Measurements from ENCODE around the gene MTG2. TPM values are rescaled to one million over a fixed set of nuclear protein-coding genes. Genes with fewer than 3 reads are reported as not detected.

The MTG2 gene
- total and polyA plus RNA-seq, 2 of the 13 experiments (the other 11 are each of a cell fraction or from before 2014, with no cell fraction given), result 20.4 to 37.8 TPM

DNA sequence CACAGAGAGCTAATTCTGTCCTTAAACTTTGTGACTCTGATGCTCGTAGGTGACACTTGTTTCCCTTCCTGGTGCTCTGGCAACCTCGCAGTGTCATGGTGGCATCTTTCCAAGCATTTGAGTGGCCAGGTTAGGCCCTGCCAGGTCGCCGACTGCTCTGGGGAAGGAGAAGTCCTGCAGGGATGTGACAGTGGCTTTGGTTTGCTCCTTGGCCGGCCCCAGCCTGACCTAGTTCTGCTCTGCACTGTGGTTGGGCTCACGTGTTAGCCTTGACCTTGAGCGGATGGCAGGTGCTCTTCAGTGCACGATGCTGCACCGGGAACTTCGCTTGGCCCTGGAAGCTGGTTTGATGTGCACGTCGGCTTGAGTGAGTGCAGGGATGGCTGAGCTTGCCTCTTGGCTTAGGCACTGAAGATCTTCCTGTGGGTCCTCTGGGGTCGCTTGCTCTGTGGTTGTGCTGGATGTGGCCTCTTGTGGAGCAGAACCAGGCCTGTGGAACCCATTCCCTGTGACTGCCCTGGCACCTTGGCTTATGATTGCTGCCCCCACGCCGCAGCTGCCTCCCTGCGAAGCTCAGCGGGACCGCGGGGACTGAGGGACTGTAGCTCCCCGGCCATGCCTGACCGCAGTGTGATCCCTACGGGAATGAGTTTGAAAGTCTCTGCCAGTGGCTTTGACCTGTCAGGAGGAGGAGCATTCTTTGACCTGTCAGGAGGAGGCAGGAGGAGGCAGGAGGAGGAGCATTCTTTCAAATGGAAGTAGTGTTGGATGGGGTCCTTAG, 64.2 kb downstream of the MTG2 start (continued):
- TF ChIP-seq, protein P1, sequence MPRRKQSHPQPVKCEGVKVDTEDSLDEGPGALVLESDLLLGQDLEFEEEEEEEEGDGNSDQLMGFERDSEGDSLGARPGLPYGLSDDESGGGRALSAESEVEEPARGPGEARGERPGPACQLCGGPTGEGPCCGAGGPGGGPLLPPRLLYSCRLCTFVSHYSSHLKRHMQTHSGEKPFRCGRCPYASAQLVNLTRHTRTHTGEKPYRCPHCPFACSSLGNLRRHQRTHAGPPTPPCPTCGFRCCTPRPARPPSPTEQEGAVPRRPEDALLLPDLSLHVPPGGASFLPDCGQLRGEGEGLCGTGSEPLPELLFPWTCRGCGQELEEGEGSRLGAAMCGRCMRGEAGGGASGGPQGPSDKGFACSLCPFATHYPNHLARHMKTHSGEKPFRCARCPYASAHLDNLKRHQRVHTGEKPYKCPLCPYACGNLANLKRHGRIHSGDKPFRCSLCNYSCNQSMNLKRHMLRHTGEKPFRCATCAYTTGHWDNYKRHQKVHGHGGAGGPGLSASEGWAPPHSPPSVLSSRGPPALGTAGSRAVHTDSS (CRISPR knock-in tag; conservative IDR thresholded peaks at IDR 0.05), result no peak
- TF ChIP-seq, protein P2, sequence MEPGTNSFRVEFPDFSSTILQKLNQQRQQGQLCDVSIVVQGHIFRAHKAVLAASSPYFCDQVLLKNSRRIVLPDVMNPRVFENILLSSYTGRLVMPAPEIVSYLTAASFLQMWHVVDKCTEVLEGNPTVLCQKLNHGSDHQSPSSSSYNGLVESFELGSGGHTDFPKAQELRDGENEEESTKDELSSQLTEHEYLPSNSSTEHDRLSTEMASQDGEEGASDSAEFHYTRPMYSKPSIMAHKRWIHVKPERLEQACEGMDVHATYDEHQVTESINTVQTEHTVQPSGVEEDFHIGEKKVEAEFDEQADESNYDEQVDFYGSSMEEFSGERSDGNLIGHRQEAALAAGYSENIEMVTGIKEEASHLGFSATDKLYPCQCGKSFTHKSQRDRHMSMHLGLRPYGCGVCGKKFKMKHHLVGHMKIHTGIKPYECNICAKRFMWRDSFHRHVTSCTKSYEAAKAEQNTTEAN (CRISPR knock-in tag; conservative IDR thresholded peaks at IDR 0.05), result no peak
- TF ChIP-seq, protein P3, sequence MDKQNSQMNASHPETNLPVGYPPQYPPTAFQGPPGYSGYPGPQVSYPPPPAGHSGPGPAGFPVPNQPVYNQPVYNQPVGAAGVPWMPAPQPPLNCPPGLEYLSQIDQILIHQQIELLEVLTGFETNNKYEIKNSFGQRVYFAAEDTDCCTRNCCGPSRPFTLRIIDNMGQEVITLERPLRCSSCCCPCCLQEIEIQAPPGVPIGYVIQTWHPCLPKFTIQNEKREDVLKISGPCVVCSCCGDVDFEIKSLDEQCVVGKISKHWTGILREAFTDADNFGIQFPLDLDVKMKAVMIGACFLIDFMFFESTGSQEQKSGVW (CRISPR knock-in tag; IDR thresholded peaks at IDR 0.05; ENCODE audit: borderline replicate concordance), result no peak
- TF ChIP-seq PHF5A (CRISPR knock-in tag; IDR thresholded peaks at IDR 0.05; ENCODE audit: low read depth, unreplicated experiment), result no peak
- no peak for TF ChIP-seq FIP1L1 (IDR thresholded peaks at IDR 0.05; ENCODE audit: borderline replicate concordance, insufficient read depth, low read depth, low read length)
- TF ChIP-seq KDM2A (CRISPR knock-in tag; IDR thresholded peaks at IDR 0.05; ENCODE audit: borderline replicate concordance, low read depth), result peak; percentile 24; the same call in 1 of the 2 replicates
- no peak for TF ChIP-seq KDM3A (CRISPR knock-in tag; IDR thresholded peaks at IDR 0.05; ENCODE audit: low read depth)
- TF ChIP-seq ZNF709 (CRISPR knock-in tag; IDR thresholded peaks at IDR 0.05), result no peak
- TF ChIP-seq, protein P4, sequence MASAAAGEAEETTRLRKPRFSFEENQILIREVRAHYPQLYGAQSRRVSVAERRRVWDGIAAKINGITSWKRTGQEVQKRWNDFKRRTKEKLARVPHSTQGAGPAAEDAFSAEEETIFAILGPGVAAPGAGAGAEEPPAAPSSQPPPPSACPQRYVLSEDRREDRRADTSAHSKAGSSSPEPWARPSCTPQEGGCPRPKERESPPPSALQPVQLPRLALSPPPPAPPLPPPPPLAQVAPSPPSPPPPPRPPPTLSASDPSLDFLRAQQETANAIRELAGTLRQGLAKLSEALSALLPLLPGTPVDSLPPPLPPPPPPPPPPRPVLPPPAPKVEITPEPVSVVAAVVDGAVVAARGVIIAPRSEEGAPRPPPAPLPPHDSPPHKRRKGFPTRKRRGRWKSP (CRISPR knock-in tag; IDR thresholded peaks at IDR 0.05), result no peak
- no peak for TF ChIP-seq NBN (conservative IDR thresholded peaks at IDR 0.05)
- TF ChIP-seq, protein P5, sequence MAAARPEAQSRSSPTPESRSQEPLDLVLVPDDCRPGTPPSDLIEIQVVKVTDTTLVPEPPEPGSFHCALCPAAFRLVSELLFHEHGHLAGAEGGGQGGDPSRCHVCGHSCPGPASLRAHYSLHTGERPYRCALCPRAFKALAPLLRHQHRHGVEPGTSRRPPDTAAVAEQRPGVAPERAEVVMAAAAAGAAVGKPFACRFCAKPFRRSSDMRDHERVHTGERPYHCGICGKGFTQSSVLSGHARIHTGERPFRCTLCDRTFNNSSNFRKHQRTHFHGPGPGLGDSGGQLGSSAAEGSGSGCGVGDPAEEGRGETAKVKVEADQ (CRISPR knock-in tag; IDR thresholded peaks at IDR 0.05; ENCODE audit: borderline replicate concordance), result no peak
- no peak for TF ChIP-seq ZMYM4 (CRISPR knock-in tag; IDR thresholded peaks at IDR 0.05)
- TF ChIP-seq, protein P6, sequence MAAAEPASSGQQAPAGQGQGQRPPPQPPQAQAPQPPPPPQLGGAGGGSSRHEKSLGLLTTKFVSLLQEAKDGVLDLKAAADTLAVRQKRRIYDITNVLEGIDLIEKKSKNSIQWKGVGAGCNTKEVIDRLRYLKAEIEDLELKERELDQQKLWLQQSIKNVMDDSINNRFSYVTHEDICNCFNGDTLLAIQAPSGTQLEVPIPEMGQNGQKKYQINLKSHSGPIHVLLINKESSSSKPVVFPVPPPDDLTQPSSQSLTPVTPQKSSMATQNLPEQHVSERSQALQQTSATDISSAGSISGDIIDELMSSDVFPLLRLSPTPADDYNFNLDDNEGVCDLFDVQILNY (CRISPR knock-in tag; conservative IDR thresholded peaks at IDR 0.05), result no peak; the same call in 1 of the 2 replicates
- TF ChIP-seq ZNF549 (CRISPR knock-in tag; IDR thresholded peaks at IDR 0.05), result no peak
- no peak for TF ChIP-seq MED8 (CRISPR knock-in tag; IDR thresholded peaks at IDR 0.05; ENCODE audit: insufficient replicate concordance)
- TF ChIP-seq CENPT (CRISPR knock-in tag; IDR thresholded peaks at IDR 0.05; ENCODE audit: low read depth), result 0 out of 2 replicates have a peak, but pooled peaks have one; percentile 44
- no peak for TF ChIP-seq ZNF713 (CRISPR knock-in tag; IDR thresholded peaks at IDR 0.05)
- TF ChIP-seq ZNF460 (CRISPR knock-in tag; IDR thresholded peaks at IDR 0.05; ENCODE audit: borderline replicate concordance), result no peak
- TF ChIP-seq MYC (CRISPR knock-in tag; IDR thresholded peaks at IDR 0.05; ENCODE audit: borderline replicate concordance), result peak; percentile 62; the same call in 1 of the 2 replicates
- TF ChIP-seq ZFP37 (CRISPR knock-in tag; IDR thresholded peaks at IDR 0.05; ENCODE audit: borderline replicate concordance), result no peak

Data from HepG2 (cell line).